Right cardiac atrium (tissue), 5 donors: ENCODE data around the gene DOLPP1. TPM values are rescaled to one million over a fixed set of nuclear protein-coding genes. Genes with fewer than 3 reads are reported as not detected.

Experiments used
- ATAC-seq, 2 donors: fragments of 200-7000 bp; cut with Tn5 transposase; one replicate each; pipeline versions ENCODE4 v1.8.0 to v1.9.1; 2020; ENCODE audit warnings: moderate library complexity in 2 of 2, mild to moderate bottlenecking in 1 of 2
- DNase-seq, 3 donors: peaks; one replicate each; pipeline ENCODE4 v3.0.0-alpha.2; 2020
- H3K27ac ChIP-seq: one replicate; pipeline ENCODE4 v1.5.1; 2013; ENCODE audit warnings: mild to moderate bottlenecking, low read length, control low read depth, moderate library complexity
- H3K27me3 ChIP-seq: one replicate; pipeline ENCODE4 v1.6.1; 2013; ENCODE audit not compliant: control insufficient read depth, insufficient read depth
- H3K4me1 ChIP-seq: one replicate; pipeline ENCODE4 v1.6.1; 2013; ENCODE audit warnings: low read length; ENCODE audit not compliant: control insufficient read depth, insufficient read depth
- H3K4me3 ChIP-seq: one replicate; pipeline ENCODE4 v1.5.1; 2013; ENCODE audit warnings: low read length, control low read depth
- H3K9me3 ChIP-seq: one replicate; pipeline ENCODE4 v1.6.1; 2013; ENCODE audit warnings: low read length; ENCODE audit not compliant: control insufficient read depth
- WGBS: extraction: QIAGEN DNeasy Blood & Tissue Kit; methylation state at CpG from one replicate; pipeline ENCODE4 v1.1.7; 2013; 5-methylcytosine and 5-hydroxymethylcytosine counted together
- intact Hi-C, 4 donors: fragments of 100-400 bp; cut with DNase I; formaldehyde crosslinking; loops; one replicate each; pipeline versions ENCODE4 v1.11.0 to v1.14.0; 2022 to 2023
- polyA plus RNA-seq: library from polyadenylated mRNA; stranded (reverse); fragments of 200-250 nt; gene quantifications from one replicate; pipeline ENCODE4 v1.2.3, GENCODE V29; 2013
- total RNA-seq, 4 donors: library from RNA; stranded (reverse); fragmentation: NEBNext Ultra II Directional; extraction: Animal tissue kit (Norgen Biotek cat#: 25700); gene quantifications; one replicate each; pipeline ENCODE4 v1.2.1, GENCODE V29; 2021
- donor health status: healthy with polysubstance abuse.
- donor health status: DM: no; HTN: yes; CAD: no.
- donor health status: DM: no; HTN: no; CAD: no.
- donor health status: DM: no; HTN: yes; CAD: no; lungs with severe emphysema.
- donor health status: DM: yes; HTN: yes; CAD: no.

DOLPP1 gene
- total and polyA plus RNA-seq, 5 donors = 3.3 to 7.3 (median 6.3) TPM

- no peaks in the 10 kb centered on the region for H3K4me1 ChIP-seq
- ATAC-seq (no peak), DNase-seq (peak in 1 of 3 donors; percentile 43)
- H3K4me3 ChIP-seq = no peak overlapping the region
- intact Hi-C loops = no loop called here
- no peaks in the 10 kb centered on the region for H3K27me3 ChIP-seq
- no peak overlapping the region for H3K27ac ChIP-seq
- WGBS = 93% methylated on average over 12 of the region's 12 CpGs
- H3K9me3 ChIP-seq = no peaks in the 10 kb centered on the region
Observed at GRCh38 chr9:129095908-129096307, 15.0 kb downstream of the DOLPP1 start.

GRCh38 chr9:129097671-129098306, 16.9 kb downstream of the DOLPP1 start:
- H3K27me3 ChIP-seq = no peaks in the 10 kb centered on the region
- H3K4me3 ChIP-seq = no peak overlapping the region
- intact Hi-C loops = no loop called here
- H3K9me3 ChIP-seq = no peaks in the 10 kb centered on the region
- WGBS = 95% methylated on average over 16 of the region's 16 CpGs
- H3K27ac ChIP-seq = no peak overlapping the region
- DNase-seq = peak in 1 of 3 donors; percentile 33
- H3K4me1 ChIP-seq = no peaks in the 10 kb centered on the region
- ATAC-seq = no peak

- WGBS = 92% methylated on average over 11 of the region's 11 CpGs
- intact Hi-C loops = no loop called here
- ATAC-seq = no peak
Observed at GRCh38 chr9:129098328-129098727, 17.4 kb downstream of the DOLPP1 start.

GRCh38 chr9:129100383-129101169, 19.7 kb downstream of the DOLPP1 start:
- intact Hi-C loops = no loop called here
- 70% methylated on average over 28 of the region's 28 CpGs for WGBS
- DNase-seq = peak in 1 of 3 donors; percentile 39
- Histone ChIP-seq H3K4me3 (no peak overlapping the region), H3K27me3 (no peaks in the 10 kb centered on the region), H3K27ac (no peak overlapping the region), H3K4me1 (no peaks in the 10 kb centered on the region), H3K9me3 (no peaks in the 10 kb centered on the region)
- ATAC-seq = no peak

More at GRCh38 chr9:129098328-129098727, 17.4 kb downstream of the DOLPP1 start:
- Histone ChIP-seq H3K4me1 (no peaks in the 10 kb centered on the region), H3K4me3 (no peak overlapping the region), H3K27me3 (no peaks in the 10 kb centered on the region), H3K27ac (no peak overlapping the region), H3K9me3 (no peaks in the 10 kb centered on the region)
- peak in 1 of 3 donors; percentile 28 for DNase-seq

GRCh38 chr9:129101279-129101678, 20.4 kb downstream of the DOLPP1 start:
- no peak overlapping the region for H3K27ac ChIP-seq
- intact Hi-C loops = no loop called here
- no peaks in the 10 kb centered on the region for H3K9me3 ChIP-seq
- H3K4me1 ChIP-seq = no peaks in the 10 kb centered on the region
- no peak overlapping the region for H3K4me3 ChIP-seq
- DNase-seq (peak in 1 of 3 donors; percentile 18), ATAC-seq (no peak)
- no peaks in the 10 kb centered on the region for H3K27me3 ChIP-seq
- WGBS = 89% methylated on average over 7 of the region's 7 CpGs

- DNase-seq (peak in 1 of 3 donors; percentile 46), ATAC-seq (peak; percentile 2 to 6)
- Histone ChIP-seq H3K9me3 (no peaks in the 10 kb centered on the region), H3K27me3 (no peaks in the 10 kb centered on the region), H3K4me3 (no peak overlapping the region), H3K4me1 (no peaks in the 10 kb centered on the region), H3K27ac (no peak overlapping the region)
- 90% methylated on average over 13 of the region's 13 CpGs for WGBS
- intact Hi-C loops = no loop called here
Observed at GRCh38 chr9:129102095-129102525, 21.2 kb downstream of the DOLPP1 start.

- peak in 2 of 3 donors; percentile 51 to 79 for DNase-seq
Observed at GRCh38 chr9:129102791-129103594, 22.1 kb downstream of the DOLPP1 start.

GRCh38 chr9:129103595-129103965, 22.7 kb downstream of the DOLPP1 start:
- Histone ChIP-seq H3K27me3 (no peaks in the 10 kb centered on the region), H3K9me3 (no peaks in the 10 kb centered on the region), H3K27ac (no peak overlapping the region), H3K4me3 (no peak overlapping the region), H3K4me1 (no peaks in the 10 kb centered on the region)
- ATAC-seq = no peak
- WGBS = 79% methylated on average over 4 of the region's 4 CpGs
- peak in 1 of 3 donors; percentile 5 for DNase-seq
- intact Hi-C loops = no loop called here

More at GRCh38 chr9:129102791-129103594, 22.1 kb downstream of the DOLPP1 start:
- no peak overlapping the region for H3K4me3 ChIP-seq
- no peaks in the 10 kb centered on the region for H3K27me3 ChIP-seq
- intact Hi-C loops = no loop called here
- H3K27ac ChIP-seq = no peak overlapping the region
- peak; percentile 52 to 53 for ATAC-seq
- WGBS = 53% methylated on average over 14 of the region's 14 CpGs
- H3K9me3 ChIP-seq = no peaks in the 10 kb centered on the region
- H3K4me1 ChIP-seq = no peaks in the 10 kb centered on the region

GRCh38 chr9:129104051-129104450, 23.1 kb downstream of the DOLPP1 start:
- intact Hi-C loops = no loop called here
- 79% methylated on average over 11 of the region's 11 CpGs for WGBS
- H3K9me3 ChIP-seq = no peaks in the 10 kb centered on the region
- no peak for ATAC-seq
- no peak overlapping the region for H3K4me3 ChIP-seq
- H3K27me3 ChIP-seq = no peaks in the 10 kb centered on the region
- peak in 1 of 3 donors; percentile 60 for DNase-seq
- H3K27ac ChIP-seq = no peak overlapping the region
- H3K4me1 ChIP-seq = no peaks in the 10 kb centered on the region

GRCh38 chr9:129105857-129106694, 25.2 kb downstream of the DOLPP1 start:
- Histone ChIP-seq H3K4me1 (no peaks in the 10 kb centered on the region), H3K27me3 (no peaks in the 10 kb centered on the region), H3K9me3 (no peaks in the 10 kb centered on the region), H3K4me3 (no peak overlapping the region), H3K27ac (no peak overlapping the region)
- ATAC-seq (no peak), DNase-seq (peak in 1 of 3 donors; percentile 34)
- 89% methylated on average over 17 of the region's 17 CpGs for WGBS
- intact Hi-C loops = no loop called here
